UCSD-AML1 (cell line): ENCODE results near the gene UBE2E2.
A peak's percentile ranks its signal among the peaks of the same experiment; 100 is the strongest.
"Not testable (repeated sequence)": the region's sequence is repeated elsewhere in the genome, so short reads cannot be mapped to it uniquely, and the experiment has no call there.

Experiments used
- DNase-seq: peaks from one replicate; lab custom pipeline; 2025; ENCODE audit not compliant: unreplicated experiment; lab: John Stamatoyannopoulos, UW

The UBE2E2 gene

DNA sequence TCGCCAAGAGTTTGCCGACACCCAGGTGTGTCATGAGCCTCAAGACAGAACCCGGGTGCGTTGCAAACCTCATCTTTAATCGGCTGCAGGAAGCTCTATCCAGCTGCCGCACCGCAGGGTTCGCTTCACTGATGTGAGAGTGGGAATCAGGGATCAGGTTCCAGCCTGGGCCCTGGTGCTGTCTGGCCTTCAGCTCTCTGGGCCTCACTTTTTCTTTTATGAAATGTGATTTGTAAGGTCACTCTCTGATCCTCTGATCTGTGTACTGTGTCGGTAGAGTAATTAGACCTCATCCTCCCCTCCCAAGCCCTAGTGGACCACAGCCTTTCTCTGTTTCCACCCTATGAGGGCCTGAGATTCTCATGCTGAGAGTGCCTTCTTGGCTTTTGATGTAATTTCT, 399.8 kb downstream of the UBE2E2 start:
- no peak for DNase-seq

DNA sequence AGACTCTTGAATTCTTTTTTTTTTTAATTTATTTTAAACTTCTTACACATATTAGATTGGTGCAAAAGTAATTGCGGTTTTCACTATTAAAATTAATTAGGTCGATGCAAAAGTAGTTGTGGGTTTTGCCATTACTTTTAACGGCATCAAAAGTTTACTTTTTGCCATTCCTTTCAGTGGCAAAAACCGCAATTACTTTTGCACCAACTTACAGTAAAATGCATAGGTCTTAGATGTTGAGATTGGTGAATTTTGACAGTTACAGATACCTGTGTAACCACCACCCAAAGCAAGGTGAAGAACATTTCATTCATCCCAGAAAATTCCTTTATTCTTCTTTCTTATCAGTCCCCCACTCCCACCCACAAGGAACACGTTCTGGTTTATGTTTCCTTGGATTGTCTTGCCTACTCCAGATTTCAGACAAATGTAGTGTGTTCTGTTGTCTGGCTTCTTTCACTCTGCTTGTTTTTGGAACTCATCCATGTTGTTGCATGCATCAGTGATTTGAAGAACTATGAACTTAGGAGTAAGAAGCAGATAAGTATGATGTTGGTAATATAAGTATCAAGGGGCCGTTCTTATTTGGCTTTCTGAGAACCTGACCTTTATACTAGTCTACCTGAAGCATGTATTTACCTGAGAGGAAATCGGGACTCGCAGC, 404.2 kb downstream of the UBE2E2 start:
- no peak for DNase-seq

DNA sequence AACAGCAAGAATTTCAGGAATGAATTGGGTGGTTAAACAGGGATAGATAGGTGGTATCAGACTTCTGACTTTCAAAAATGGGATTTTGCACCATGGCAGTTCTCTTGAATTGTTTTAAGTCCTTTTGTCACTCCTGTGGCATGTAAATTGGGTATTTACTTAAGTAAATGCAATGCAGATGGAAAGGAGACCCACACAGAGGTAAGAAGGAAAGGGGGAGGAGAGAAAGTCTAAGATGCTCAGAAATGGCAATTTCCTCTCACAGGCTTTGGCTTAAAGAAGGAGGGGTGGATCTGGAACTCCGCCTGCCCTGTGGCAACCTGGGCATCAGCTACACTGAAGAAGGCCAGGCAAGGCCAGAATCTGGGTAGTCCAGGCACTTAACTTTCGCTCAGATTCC, 405.5 kb downstream of the UBE2E2 start:
- no peak for DNase-seq

DNA sequence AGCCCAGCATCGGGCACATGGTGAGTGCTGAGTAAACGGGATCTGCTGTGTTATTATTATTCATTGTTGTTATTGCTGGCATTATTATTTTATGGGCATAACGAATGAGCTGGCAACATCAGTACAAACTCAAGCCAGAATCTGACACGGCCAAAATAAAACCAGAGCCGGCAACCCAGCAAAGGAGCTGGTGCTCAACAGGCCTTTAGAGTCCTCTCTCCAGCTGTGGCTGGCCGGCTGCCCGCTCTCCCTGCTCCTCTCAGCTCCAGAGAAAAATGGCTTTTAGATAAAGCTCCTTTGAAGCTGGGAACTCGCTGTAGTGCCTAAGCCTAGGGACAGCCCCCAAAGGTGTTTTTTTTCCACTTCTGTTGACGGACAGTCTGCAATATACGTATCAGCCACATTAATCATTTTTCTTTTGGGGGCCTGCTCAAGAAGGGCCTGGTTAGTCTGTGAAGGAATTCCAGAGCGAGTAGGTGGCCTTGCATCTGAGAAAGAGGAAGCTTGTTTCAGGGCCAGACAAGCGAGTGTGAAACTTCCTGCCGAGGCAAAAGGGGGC, 408.7 kb downstream of the UBE2E2 start:
- DNase-seq = peak; percentile 44

DNA sequence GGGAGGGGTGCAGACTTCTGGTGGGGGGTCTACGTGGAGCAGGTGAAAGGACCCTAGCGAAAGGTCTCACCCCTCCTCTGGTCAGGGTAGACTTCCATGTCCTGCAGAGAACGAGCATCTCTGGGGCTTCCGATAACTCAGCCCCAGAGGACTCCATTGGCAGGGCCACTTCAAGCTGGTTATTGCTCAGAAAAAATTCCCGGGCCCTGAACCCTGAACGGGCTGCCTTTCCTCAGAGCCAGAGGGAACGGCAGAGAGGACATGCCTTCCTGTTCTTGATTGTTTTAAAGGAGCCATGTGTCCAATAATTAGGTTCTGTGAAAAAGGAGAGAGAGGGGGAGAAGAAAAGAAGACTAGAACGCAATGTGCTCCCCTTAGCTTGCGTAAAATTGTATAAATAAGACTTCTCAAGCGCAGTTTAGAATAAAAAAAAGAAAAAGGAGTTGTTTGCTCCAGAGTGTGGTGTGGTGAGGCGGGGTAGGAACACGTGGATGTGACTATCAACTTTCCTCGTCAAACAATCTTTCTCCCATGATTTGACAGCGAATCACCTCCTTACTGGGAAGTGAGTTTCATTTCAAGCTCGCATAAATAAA, 409.3 kb downstream of the UBE2E2 start:
- no peak for DNase-seq

DNA sequence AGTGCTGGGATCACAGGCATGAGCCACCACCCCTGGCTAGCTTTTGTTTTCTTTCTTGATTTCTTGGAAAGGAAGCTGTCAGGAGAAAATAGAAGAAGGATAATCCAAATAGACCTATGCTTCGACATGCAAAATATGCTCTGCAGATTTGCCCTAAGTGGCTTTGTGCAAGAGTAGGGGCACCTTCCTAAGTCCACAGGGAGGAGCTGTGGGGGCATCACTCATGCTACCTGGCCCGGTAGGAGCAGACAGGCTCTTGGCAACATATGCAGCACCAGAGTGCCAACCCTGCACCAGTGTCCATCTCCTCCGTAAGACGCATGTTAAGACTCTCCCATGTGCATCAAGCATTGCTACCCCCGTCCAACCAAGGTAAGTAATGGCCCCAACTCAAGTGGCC, 411.9 kb downstream of the UBE2E2 start:
- no peak for DNase-seq

DNA sequence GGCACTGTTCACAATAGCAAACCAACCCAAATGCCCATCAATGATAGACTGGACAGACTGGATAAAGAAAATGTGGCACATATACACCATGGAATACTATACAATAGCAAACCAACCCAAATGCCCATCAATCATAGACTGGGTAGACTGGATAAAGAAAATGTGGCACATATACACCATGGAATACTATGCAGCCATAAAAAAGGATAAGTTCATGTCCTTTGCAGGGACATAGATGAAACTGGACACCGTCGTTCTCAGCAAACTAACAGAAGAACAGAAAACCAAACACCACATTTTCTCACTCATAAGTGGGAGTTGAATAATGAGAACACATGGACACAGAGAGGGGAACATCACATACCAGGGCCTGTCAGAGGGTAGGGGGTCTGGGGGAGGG, 415.3 kb downstream of the UBE2E2 start:
- not testable (repeated sequence) for DNase-seq

DNA sequence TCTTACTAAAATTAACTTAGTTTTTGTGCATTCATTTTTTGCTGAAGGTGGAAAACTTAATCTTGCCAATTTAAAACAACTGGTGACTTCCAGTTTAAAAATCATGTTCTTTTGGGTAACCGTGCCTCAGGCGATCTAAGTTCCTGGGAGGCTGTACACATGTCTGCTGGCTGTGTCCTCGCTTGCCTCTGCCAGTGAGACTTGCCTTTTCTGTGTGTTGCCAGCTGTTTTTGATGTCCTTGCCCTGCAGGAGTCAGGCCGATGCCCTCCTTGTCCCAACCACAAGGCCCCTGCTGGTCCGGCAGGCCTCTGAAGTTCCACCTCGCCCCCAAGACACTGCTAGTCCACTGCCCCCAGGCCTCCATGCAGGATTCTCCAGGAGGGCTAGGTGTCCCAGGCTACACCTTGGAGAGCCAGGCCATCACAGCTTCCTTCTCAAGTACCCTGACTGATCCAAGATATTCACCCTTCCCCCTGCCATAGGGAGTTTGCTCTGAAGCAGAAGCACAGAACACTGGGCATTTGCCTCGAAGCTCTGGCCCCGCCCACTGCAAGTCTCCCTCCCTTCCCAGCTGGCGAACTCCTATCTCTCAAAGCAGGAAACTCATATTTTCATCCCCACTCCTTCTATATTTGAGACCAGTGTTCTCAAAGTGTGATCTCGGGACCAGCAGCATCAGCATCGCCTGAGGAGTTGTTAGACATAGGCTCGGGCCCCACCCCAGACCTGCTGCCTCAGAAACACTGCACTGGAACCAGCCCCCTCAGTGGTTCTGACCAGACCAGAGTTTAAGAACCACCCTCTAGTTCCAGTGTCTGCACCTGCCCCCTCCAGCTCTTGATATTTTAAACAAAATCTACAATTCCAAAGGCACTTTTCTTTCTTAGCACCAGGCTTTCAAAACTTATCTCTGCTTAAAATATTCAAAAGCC, 416.8 kb downstream of the UBE2E2 start:
- peak; percentile 19 for DNase-seq

DNA sequence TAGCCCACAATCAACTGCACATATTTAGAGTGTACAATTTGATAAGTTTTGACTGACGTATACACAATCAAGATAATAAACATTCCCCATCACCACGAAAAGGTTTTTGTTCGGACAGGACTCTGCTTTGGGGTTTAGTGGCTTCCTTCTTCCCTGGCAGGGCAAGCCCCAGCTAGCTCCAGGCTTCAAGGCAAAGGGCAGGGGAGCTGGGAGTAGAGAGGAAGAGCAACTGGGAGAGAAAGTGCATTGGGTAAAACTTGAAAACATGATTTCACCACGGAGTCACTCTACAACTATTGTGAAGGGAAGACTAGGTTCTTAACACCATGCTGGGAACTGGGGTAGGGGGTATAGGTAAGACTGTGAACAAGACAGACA, 417.5 kb downstream of the UBE2E2 start:
- DNase-seq = no peak

DNA sequence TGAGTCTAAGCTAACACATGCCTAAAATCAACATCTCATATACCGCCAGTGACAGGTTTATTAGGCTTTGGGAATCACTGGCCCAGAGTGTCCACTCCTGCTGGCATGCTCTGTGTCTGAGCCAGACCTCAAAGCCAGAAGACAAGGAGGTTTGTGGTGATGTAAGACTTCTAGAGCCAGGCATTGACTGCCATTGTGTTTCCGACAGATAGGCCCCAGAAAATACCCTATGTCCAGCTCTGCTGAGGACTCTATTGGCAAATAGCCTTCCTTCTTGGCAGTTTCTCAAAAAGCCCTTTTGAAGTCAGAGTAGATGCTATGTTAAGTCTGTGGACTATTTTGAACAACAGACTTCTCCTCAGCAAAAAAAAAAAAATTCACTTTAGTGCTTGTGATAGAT, 420.7 kb downstream of the UBE2E2 start:
- no peak for DNase-seq

DNA sequence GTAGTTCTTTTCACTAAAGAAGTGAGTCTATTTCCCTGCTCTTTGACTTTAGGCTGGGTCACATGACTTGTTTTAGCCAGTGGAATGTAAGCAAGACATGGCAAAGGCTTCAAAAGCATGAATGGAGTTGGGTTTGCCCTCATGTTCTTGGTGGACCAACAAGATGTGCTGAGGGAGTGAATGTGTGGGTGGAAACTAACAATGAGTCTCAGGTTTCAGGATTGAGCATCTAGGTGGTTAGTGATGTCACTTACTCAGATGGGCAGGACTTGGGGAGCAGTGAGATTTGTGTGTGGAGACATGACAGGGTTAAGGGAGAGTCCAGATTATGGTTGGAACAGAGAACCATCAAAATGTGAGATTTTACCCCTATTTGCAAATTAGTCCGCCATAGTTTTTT, 421.2 kb downstream of the UBE2E2 start:
- no peak for DNase-seq

DNA sequence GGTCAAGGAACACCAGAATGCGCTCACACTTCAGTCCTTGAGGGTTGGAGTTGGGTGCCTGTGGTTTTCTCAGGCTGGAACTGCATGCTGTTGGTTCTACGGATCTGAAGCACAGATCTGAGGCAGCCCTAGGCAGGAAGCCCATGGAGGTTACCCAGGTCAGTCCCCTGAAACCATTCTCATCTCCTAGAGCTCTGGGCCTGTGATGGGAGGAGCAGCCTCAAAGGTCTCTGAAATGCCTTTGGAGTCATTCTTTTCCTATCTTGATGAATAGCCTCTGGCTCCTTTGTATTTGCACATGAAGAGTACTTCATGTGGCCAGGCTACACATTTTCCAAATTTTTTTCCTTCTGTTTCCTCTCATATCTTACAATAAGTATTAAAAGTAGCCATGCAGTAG, 423.3 kb downstream of the UBE2E2 start:
- DNase-seq = no peak

DNA sequence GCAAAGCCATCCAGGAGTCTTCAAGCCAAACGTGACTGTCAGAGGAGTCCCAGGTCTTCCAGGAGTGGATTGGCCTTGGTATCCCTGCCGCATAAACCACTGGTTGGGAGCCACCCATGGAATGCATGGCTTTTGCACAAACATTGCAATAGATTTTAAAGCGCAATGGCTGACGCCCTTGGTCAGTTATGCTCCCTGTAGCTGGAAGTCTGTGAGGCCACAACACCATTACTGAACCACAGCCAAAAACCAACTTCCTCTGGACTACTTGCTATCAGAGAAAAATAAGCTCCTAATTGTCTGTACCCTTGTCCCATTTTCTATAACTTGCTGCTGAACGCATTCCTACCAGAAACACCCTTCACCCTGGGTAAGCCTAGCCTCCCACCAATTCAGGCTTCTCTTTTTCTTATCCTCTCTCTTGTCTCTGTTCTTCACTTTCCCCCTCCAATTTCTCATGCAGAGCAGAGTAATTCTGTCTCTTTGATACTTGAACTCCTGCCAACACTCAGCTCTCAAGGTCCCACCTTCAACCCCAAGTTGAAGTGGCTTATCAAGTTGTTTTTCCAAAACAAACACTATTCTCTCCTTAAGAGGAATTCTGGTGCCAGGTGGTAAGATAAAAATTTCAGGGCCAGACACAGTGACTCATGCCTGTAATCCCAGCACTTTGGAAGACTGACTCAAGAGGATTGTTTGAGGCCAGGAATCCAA, 426.2 kb downstream of the UBE2E2 start:
- DNase-seq = no peak

DNA sequence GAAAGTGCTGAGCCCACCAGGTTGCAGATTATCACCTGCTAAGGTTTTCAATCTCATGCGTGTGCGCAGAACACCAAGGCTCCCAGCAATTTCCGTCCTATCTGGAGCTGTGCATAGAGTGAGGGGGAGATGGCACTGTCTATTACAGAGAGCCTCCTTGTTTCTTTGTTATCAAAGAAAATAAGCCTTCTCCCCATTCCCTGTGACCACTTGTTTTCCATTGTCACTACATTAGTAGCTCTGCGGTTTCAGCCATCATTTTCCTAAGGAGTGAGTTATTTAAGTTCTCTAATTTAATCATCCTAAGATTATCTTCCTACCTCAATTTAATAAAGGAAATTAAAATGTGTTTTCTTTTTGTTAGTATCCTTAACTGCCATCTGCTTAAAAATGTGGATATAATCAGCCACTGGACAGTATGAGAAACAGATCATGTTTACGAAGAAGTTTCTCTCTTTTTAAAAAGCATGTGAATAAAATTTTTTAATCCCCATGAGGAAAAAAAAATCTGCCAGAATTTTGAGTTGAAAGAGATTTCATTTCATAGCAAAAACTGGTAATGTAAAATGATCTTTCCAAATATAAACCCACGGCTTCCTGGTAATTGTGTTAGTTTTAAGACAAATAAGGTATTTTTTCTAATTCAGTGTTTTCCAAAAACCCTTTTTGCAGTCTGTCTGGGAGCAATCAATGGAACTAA, 430.3 kb downstream of the UBE2E2 start:
- no peak for DNase-seq

DNA sequence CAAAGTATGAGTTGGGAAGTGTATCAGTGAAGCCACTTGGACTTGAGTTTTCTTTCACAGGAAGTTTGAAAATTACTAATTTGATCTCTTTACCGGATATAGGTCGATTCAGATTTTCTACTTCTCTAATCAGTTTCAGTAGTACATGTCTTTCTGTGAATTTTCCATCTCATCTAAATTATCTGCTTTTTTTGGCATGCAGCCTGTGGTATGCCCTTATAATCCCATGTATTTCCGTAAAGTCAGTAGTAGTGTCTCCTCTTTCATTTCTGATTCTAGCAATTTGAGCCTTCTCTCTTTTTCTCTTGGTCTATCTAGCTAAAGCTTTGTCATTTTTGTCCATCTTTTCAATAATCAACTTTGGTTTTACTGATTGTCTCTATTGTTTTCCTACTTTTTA, 434.2 kb downstream of the UBE2E2 start:
- DNase-seq = no peak

DNA sequence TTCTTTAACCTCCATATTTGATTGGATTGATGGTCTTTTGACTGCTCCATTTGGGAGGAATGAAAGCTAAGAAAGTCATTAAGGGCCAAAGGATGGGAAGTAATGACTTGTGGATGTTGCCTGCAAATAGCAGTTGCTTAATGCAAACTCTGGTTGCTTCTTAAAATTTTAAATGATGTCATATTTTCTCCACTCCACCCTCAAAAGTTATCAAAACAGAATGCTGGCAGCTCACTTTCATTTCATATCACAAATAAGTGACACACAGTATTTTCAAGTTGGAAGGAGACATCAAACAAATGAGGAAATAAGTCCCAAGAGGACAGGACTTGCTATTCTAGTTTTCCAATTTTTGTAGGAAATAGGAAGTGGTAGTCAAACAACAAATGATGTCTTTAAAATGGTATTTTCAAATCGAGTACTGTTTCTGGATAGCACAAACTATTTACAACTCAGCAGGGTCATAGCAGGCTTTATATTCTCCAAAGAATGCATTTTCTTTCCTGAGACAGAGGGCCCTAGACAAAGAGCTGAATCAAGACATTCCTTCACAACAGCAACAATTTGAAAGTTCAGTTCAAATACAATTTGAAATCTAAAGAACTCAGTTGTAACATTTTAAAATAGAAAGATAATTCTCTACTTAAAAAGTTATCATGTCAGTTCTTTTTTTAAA, 437.5 kb downstream of the UBE2E2 start:
- DNase-seq = no peak
